Fibroblast of skin of right biceps (primary cell): ENCODE measurements around the gene LRRC74B.
"Not testable (repeated sequence)": the region's sequence is repeated elsewhere in the genome, so short reads cannot be mapped to it uniquely, and the experiment has no call there.

Experiments used
- DNase-seq: peaks from one replicate; pipeline ENCODE4 v3.0.0-alpha.2; 2013

Gene LRRC74B

DNA sequence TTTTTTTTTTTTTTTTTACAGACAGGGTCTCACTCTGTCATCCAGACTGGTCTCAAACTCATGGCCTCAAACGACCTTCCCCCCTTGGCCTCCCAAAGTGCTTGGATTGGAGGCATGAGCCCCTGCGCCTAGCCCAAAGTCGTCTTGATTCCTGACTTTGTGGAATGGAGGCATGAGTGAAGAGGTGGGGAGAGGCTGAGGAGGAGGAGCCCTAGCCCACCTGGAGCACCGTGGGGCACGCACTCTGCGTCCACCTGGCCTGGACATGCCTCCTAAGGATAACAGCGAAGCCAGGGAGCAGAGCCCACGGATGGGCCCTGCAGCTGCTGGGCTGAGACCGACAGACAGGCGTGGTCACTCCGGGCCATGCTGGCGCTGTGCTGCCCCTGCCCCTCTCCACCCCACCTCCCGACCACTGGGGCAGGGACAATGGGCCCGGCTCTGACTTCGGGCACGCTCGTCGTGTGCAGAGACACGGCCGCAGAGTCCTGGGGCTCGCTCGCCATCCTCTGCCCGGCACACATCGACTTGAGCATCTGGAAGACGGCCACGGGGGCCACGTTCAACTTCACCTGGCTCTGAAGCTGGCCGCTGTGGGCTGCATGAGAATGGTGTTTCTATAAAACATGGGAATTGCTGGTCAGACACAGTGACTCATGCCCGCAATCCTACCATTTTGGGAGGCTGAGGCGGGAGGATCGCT is 34.8 kb downstream of the LRRC74B start:
- no peak for DNase-seq

DNA sequence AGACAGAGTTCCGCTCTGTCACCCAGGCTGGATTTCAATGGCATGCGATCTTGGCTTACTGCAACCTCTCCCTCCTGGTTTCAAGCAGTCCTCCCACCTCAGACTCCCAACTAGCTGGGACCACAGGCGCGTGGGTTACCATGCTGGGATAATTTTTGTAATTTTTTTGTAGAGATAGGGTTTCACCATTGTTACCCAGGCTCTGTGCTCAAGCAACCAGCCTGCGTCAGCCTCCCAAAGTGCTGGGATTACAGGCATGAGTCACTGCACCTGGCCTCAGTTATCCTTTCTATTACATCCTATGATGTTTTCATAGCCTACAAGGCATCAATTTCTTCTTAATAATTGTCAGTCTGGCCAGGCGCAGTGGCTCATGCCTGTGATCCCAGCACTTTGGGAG is 36.5 kb downstream of the LRRC74B start:
- no peak for DNase-seq

DNA sequence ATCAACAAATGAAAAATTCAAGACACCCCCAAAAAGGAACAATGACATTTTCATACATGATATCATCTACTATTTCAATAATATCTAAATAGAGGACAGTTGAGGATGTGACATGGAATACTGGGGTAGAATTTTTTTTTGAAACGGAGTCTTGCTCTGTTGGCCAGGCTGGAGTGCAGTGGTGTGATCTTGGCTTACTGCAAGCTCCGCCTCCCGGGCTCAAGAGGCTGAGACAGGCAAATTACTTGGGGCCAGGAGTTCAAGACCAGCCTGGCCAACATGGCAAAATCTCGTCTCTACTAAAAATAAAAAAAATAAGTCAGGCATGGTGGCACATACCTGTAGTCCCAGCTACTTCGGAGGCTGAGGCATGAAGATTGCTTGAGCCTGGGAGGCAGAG is 41.4 kb downstream of the LRRC74B start:
- no peak for DNase-seq

DNA sequence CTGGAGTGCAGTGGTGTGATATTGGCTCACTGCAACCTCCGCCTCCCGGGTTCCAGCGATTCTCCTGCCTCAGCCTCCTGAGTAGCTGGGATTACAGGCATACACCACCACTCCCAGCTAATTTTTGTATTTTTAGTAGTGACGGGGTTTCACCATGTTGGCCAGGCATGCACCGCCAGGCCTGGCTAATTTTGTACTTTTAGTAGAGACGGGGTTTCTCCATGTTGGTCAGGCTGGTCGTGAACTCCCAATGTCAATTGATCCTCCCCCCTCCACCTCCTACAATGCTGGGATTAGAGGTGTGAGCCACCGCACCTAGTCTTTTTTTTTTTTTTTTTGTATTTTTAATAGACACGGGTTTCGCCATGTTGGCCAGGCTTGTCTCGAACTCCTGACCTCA is 42.2 kb downstream of the LRRC74B start:
- not testable (repeated sequence) for DNase-seq

DNA sequence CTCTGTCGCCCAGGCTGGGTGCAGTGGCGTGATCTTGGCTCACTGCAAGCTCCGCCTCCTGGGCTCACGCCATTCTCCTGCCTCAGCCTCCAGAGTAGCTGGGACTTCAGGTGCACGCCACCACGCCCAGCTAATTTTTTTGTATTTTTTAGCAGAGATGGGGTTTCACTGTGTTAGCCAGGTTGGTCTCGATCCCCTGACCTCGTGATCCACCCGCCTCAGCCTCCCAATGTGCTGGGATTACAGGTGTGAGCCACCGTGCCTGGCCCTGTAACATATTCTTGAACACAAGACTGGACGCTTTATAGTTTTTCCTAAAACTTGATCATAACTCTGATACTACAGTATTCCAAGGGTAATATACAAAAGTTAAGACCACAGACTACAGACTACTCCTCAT is 45.5 kb downstream of the LRRC74B start:
- DNase-seq, result not testable (repeated sequence)

DNA sequence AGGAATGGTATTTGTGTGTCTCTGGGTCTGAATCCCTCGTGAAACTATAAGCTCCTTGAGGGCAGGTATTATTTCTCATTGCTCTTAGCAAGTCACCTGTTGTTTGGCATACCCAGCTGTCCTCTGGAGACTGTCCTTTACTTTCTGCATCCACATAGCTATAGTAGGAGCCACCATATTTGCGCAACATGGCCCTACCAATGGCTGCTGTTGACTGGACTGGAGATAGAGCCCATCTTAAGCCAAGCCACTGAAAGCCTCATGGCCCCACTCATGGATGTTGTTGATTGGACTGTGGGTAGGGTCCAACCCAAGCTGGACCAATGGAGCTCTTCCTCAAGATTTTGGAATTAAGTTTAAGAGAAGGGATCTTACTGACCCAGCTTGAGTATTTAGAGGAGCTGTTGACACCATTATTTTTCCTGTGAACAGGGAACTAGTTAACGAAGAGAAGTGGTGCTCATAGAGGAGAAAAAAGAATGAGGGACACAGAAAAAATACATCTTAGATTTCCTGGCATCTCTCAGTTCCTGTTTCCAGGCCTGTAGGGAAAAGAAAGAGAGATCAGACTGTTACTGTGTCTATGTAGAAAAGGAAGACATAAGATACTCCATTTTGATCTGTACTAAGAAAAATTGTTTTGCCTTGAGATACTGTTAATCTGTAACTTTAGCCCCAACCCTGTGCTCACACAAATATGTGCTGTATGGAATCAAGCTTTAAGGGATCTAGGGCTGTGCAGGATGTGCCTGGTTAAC is 47.2 kb downstream of the LRRC74B start:
- DNase-seq, result no peak

DNA sequence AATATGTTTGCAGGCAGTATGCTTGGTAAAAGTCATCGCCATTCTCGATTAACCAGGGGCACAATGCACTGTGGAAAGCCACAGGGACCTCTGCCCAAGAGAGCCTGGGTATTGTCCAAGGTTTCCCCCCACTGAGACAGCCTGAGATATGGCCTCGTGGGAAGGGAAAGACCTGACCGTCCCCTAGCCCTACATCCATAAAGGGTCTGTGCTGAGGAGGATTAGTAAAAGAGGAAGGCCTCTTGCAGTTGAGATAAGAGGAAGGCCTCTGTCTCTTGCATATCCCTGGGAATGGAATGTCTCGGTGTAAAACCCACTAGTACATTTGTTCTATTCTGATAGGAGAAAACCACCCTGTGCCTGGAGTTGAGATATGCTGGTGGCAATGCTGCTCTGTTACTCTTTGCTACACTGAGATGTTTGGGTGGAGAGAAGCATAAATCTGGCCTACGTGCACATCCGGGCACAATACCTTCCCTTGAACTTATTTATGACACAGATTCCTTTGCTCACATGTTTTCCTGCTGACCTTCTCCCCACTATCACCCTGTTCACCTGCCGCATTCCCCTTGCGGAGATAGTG is 47.9 kb downstream of the LRRC74B start:
- not testable (repeated sequence) for DNase-seq

DNA sequence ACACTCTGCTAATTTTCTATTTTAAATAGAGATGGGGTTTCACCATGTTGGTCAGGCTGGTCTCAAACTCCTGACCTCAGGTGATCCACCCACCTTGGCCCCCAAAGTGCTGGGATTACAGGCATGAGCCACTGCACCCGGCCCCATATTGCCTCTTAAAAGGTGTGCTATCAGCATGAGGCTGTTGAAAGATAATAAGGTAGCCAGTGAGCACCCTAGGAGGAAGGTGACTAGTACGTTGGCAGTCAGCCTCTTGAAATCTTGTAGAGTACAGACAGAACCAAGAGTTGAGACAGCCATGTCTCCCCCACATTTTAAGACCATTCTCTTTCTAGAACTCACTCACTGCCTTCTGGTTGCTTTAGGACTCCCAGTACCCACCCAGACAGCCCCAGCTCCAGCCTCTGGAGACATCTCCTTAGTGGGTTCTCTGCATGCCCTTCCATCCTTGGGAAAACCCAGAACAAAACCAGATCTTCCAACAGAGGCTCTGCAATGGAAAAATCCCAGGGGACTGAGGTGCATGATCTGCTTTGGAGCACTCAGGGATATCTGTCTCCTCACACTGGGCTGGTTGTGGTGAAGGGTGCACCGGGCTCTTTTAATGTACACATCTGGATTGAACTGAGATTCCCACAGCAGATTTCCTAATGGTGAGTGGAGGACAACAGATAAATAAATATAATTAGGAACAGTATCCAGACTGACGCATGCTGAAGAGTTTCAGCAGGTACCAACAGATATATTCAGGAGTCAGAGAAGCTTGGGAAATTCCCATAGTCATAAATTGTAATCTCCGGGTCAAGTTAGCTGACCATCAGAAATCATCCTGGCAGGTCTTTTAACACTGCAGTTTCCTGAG is 49.4 kb downstream of the LRRC74B start:
- no peak for DNase-seq

DNA sequence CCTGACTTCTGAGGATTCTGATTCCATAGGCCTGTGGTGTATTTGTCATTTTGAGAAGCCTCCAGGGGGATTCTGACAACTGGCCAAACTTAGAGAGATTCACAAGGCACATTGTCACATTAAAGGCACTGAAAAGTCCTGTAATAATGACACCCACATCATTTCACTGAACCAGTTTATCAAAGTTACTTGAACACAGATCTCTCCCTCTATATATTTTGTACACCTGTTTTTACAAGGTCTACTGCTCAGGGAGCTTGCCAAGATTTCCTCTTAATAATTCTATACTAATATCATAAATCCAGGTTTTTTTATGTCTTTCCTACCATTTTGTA is 50.0 kb downstream of the LRRC74B start:
- no peak for DNase-seq

DNA sequence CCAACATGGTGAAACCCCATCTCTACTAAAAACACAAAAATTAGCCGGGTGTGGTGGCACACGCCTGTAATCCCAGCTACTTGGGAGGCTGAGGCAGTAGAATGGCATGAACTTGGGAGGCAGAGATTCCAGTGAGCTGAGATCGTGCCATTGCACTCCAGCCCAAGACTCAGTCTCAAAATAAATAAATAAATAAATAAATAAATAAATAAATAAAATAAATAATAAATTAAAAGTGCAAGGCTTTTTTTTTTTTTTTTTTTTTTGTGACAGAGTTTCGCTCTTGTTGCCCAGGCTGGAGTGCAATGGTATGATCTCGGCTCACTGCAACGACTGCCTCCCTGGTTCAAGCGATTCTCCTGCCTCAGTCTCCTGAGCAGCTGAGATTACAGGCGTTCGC is 51.1 kb downstream of the LRRC74B start:
- not testable (repeated sequence) for DNase-seq

DNA sequence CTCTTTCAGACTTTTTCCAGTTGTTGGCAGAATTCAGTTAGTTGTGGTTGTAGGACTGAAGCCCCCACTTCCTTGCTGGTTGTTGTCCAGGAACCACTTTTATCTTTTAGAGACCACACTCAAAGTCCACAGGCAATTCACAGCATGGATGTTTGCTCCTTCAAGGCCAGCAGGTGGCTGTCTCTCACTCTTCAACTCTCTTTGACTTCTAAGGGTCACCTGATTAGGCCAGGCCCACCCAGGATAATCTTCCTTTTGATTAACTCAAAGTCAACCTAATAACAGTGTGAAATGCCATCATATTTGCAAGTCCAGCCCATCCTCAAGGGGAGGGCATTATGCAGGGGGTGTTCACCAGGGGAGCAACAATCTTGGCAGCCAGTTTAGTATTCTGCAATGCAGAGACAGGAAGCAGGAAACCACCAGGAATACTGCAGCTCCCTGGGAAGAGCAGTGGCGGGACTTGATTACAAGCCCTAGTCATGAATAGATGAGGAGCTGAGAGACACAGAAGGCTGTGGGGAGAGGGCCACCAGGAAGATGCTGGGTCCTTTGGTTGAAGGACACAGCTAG is 52.4 kb downstream of the LRRC74B start:
- peak; percentile 24 for DNase-seq

DNA sequence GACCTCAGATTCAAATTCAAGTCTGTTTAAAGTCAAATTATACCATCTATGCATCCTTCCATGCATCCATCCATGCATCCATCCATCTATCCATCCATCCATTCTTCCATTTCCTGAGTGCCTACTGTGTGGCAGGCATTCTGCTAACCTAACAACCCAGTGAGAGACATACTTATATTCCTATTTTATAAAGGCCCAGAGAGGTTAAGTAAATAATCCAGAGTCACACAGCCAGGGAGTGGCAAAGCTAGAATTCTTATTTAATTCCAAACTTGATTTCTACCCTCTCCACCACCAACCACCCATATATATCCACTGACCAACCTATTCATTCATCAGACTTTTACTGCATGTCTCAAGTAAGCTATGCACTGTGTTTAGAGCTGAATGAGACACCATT is 53.8 kb downstream of the LRRC74B start:
- DNase-seq, result no peak

DNA sequence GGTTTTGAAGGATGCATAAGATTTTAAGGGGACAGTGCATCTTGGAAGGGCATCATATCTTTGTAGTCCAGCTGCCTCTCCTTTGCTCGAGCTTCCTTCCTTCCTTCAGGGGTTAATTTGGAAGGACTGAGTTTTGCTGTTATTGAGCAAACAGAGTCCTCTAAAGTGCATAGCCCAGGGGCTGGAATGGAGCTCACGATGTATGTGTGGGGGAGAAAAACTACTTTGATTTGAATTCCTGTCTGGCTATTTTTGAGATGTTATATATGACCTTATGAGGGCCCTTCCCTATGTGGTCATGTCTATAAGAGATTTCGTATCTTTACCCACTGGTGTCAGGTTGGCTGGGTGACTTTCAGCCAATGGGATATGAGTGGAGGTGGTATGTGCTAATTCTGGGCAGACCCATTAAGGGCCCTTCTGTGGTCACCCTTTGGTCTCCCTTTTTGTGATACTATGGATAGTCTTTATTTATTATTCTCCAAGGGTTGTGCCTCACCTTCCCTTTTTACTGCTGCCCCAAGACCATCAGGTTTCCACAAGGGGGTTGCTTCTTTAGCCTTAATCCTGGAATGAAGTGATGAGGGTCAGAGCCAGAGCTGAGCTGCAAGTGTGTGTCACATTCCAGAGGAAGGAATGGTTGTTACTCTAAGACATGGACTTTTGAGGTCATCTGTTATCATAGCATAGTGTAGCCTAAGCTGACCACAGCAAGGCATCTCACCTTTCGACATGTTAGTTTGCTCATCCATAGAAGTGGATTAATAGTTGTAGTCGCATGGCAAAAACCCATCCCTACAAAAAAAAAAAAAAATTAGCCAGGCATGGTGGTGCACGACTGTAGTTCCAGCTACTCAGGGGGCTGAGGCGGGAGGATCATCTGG is 54.6 kb downstream of the LRRC74B start:
- DNase-seq, result peak; percentile 43

DNA sequence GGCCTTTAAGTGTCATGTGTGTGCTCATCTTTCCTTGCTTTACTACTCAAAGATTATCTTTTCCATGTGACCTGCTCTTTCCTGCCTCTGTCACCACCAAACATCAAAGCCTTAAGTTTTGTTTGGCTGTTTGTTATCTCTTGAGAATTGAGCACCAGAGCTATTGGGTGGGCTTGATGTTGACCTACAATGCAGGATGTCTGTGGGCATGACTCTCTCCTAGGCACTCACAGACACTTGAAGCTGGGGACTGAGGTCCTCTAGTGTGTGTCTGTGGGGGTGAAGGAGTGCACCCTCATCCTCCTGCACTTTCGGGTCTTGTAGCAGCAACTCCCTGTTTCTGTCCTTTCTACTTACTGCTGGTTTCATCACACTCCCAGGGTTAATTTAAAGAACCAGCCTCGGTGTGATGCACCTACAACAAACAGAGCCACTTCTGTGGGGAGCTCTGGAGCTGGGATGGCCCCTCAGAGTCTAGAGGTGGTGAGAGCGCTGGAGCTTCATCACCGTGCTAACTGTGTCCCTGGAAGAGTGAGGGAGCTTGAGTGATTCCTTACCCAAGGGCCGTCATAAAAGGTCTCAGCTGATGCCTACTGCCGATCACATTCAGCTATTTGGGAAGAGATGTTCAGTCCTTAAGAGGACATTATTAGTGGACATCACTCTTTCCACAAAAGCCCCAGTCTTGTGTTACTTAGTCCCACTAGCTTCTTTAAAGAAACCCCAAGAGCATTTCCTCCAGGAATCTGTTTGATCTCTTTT is 56.3 kb downstream of the LRRC74B start:
- DNase-seq, result no peak

DNA sequence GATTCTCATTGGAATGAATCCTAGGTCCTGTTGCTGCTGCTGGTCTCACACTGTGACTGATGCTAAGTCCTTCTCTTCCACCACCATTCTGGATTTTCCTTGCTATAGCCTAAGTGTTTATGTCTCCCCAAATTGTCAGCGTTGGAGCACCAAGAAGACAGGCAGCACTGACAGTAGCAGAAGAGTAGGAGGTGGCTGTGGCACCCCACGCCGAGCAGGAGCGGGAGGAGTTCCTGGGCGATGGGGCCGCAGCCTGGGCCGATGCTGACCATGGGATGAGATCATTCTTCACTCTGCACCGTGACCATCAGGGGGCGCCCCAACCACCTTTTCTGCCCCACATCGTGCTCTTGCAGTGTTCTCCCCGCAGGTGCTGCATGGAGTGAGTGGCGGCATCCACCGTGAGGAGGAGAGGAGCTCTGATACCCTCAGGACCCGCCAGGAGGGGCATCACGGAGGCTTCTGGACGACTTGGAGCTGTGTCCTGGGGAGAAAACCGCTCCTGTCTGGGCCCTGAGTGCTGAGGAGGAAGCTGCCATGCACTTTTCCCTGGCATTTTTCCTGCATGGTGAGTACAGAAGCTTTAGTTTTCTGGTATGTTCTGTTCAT is 57.0 kb downstream of the LRRC74B start:
- DNase-seq, result peak; percentile 51

DNA sequence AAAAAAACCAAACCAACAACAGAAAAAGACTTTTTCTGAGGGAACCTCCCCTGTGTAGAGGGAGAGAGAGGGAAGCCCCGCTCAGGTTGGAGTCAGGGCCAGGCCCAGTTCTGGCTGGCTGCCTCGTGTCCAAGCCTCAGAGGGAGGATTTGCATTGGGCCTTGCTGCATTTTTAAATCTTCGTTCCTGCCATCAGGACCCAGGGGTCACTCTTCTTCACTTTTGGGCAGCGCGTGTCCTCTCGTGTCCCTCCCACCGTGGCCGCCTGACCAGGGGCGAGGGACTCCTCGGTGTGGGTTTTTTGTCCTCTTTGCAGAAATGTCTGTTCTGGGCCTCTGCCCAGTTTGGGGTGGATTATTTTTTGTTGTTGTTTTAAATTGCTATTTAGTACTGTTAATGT is 57.9 kb downstream of the LRRC74B start:
- no peak for DNase-seq

DNA sequence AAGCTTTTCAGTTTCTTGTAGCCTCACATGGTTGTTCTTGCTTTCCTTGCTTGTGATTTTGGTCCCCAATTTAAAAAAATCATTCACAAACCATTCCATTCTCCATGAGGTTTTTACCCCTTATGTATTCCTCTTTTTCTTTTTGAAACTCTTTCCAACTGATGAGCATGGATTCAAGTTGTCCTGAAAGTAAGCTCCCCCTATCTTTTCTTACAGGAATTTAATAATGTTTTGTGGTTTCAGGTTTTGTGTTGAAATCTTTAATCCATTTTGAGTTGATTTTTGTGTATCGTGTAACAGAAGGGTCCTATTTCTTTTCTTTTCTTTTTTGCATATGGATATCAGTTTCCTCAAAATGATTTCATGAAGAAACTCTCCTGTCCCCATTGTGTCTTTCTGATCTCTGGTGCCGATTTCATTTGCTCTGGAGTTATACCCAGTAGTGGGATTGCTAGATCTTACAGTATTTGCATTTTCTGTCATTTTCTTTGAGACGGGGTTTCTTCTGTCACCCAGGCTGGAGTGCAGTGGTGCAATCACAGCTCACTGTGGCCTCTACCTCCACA is 58.5 kb downstream of the LRRC74B start:
- DNase-seq, result no peak

DNA sequence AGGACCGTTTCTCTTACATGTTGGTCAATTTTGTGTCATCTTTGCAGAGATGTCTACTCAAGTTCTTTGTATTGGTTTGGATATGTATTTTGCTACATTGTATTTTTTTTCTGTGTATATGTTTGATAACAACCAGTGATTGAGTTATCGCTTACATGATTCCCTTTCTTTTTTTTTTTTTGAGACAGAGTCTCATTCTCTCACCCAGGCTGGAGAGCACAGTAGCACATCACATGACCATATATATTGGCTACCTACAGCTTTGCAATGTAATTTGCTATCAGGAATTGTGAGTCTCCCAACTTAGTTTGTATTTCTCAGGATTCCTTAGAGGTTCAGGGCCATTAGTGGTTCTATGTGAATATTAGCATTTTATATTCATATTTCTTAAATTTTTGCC is 59.5 kb downstream of the LRRC74B start:
- DNase-seq, result no peak

DNA sequence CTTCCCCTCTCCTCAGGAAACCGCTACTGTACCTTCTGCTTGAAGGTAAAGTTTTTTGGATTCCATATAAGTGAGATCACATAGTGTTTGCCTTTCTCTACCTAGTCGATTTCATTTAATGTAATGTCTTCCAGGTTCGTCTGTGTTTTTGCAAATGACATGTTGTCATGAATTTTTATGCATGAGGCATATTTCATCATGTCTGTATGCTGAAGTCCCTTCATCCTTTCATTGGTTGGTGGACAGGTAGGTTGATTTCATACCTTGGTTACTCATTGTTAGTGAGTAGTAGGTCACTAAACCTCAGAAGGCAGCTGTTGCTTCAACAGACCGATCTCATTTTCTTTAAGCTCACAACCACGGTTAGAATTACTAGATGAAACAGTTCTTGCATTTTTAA is 60.3 kb downstream of the LRRC74B start:
- no peak for DNase-seq

DNA sequence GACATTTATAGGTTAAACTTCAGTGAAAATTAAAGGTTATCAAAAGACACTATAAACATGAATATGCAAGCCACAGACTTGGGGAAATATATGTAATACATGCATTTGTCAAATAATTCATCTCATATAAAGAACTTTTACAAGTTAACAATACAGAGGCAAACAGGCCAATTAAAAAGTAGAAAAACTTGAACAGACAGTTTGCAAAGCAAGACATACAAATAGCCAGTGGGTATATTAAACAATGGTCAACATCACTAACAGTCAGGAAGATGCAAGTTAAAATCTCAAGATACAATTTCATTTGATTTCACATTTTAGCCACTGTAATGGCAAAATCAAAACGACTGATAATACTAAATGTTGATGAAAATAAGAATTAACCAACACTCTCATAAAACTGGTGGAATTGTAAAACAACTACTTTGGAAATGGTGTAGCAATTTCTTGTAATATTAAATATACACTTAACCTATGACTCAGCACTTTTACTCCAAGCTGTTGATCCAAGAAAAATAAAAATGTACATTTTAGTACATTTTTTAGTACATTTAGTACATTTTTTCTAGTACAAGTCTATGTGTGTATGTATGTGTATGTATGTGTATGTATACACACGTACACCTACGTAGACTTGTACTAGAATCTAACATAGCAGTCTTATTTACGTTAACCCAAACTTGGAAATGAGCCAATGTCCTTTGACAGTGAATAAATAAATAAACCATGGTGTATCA is 62.8 kb downstream of the LRRC74B start:
- DNase-seq, result no peak
